HUES6 (cell line): ENCODE measurements around the gene SFRP4.

Source experiments
- H3K27ac ChIP-seq: 2 replicates; pipeline ENCODE4 v1.7.0; 2013; ENCODE audit warnings: low read depth, mild to moderate bottlenecking, low read length, inconsistent platforms
- H3K27me3 ChIP-seq: 2 replicates; pipeline ENCODE4 v1.6.1; 2013; ENCODE audit warnings: low read length; ENCODE audit not compliant: control insufficient read depth, insufficient read depth
- H3K36me3 ChIP-seq: 2 replicates; pipeline ENCODE4 v1.6.1; 2013; ENCODE audit warnings: low read length; ENCODE audit not compliant: control insufficient read depth, insufficient read depth
- H3K4me1 ChIP-seq: 2 replicates; pipeline ENCODE4 v1.6.1; 2013; ENCODE audit warnings: low read length; ENCODE audit not compliant: control insufficient read depth, insufficient read depth
- H3K4me3 ChIP-seq: 2 replicates; pipeline ENCODE4 v1.5.1; 2013; ENCODE audit warnings: low read depth, low read length
- H3K9ac ChIP-seq: one replicate; pipeline ENCODE4 v1.6.1; 2013; ENCODE audit warnings: mild to moderate bottlenecking, low read length
- H3K9me3 ChIP-seq: 2 replicates; pipeline ENCODE4 v1.6.1; 2013; ENCODE audit warnings: low read depth, low read length; ENCODE audit not compliant: control insufficient read depth, insufficient read depth

Gene SFRP4

DNA sequence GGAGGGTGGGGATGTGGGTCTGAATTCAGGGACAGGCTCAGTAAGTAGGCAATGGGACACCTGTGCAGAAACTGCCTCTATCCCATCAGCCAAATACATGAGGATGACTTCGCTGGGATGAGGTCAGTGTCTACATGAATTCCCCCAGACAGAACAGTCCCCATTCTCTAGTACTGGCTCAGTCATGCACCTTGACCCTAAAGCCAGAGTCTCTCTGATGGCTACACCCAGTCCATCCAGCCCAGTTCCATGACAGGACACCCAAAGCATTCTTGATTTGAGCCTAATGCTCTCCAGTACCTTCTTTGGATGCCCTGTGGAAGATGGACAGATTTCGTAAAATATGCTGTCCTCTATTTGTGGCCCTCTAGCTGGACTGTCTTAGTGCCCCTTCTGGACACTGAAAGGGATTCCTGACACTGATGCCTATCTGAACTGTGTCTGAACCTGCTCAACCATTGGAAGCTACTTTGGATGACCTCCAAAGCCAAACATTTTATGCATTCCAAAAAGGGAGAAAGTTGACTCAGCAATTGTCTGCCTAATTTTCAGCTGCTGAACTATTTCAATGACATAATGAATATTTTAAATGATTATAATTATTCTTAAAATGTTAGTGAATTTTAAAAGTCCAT lies 14.6 kb downstream of the SFRP4 start:
- H3K9me3 ChIP-seq: no peaks in the 10 kb centered on the region
- H3K36me3 ChIP-seq: no peaks in the 10 kb centered on the region
- H3K27me3 ChIP-seq: no peaks in the 10 kb centered on the region
- H3K4me3 ChIP-seq: no peak overlapping the region
- H3K4me1 ChIP-seq: peaks cover 3% of the 10 kb centered on the region; the same call in 1 of the 2 replicates
- no peak overlapping the region for H3K9ac ChIP-seq
- no peak overlapping the region for H3K27ac ChIP-seq

DNA sequence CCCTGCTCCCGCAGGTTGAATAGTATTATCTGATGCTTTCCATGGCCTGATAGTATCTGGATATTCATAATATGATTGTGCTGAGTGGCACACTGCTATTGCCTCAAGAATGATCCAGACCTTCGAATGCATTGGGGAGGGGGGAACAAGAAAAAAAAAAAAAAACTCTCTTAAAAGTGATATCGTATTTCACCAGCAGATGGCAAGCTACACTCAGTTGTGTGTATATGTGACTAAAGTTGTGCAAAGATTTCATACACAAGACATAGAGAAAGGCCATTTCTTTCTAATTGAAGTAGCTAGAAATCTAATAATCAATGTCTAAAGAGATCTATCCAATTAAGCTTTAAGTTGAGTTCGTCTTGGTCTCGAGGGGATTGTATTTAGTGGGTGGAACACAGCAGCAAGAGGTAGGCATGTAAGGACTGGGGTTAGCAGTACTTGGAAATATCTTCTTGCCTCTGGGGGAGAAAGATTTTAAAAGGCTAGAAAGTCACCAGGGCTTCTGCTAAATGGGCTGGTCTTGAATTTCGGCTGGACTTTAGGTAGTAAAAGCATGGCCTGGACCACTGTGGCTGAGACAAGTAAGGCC lies 15.3 kb downstream of the SFRP4 start:
- H3K4me1 ChIP-seq: peaks cover 3% of the 10 kb centered on the region; the same call in 1 of the 2 replicates
- H3K27me3 ChIP-seq: no peaks in the 10 kb centered on the region
- H3K9ac ChIP-seq: no peak overlapping the region
- H3K36me3 ChIP-seq: no peaks in the 10 kb centered on the region
- H3K27ac ChIP-seq: no peak overlapping the region
- no peak overlapping the region for H3K4me3 ChIP-seq
- H3K9me3 ChIP-seq: no peaks in the 10 kb centered on the region

DNA sequence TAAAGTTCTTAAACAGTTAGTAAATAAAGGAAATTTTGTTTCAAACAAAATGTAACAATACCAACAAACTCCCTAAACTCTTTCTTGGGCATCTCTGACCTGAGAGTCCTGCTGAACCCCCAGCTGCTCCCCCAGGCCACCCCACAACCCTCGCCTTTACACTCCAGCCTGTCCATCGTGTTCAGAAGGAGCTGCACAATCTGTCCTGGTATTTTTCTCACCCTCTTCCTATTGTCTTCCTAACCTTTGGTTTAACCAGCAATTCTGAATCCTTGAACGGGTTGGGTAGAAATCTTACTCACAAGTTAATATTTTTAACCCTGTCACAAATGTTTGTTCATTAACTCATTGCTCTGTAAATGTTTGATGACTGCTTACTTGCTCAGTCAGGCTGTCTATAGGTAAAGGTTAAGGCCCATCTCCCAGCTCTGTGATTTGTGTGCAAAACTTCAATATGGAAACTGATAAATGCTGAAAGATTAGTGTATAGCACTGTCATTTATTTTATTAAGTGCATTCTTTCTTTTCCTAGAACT lies 16.8 kb downstream of the SFRP4 start:
- Histone ChIP-seq H3K9me3 (no peaks in the 10 kb centered on the region), H3K27ac (no peak overlapping the region), H3K27me3 (no peaks in the 10 kb centered on the region), H3K9ac (no peak overlapping the region), H3K4me1 (peaks cover 3% of the 10 kb centered on the region; the same call in 1 of the 2 replicates), H3K36me3 (no peaks in the 10 kb centered on the region), H3K4me3 (no peak overlapping the region)

DNA sequence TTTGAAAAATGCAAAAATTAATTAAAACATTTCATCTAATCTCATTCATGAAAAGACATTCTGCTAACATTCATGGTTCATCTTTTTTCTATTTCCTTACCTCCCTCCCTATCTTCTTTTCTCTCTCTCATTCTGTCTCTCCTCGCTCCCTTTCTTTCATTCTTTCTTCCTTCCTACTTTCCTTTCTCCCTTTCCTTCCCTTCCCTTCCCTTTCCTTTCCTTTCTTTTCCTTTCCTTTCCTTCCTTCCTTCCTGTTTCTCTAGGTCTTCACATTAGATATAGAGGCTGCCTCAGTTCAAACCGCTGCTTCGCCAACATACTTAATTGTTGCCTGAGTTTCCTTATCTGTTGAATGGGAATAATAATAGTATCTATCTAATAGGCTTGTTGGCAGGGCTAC lies 21.9 kb downstream of the SFRP4 start:
- no peaks in the 10 kb centered on the region for H3K36me3 ChIP-seq
- no peaks in the 10 kb centered on the region for H3K27me3 ChIP-seq
- no peaks in the 10 kb centered on the region for H3K4me1 ChIP-seq
- no peak overlapping the region for H3K9ac ChIP-seq
- no peak overlapping the region for H3K27ac ChIP-seq
- no peaks in the 10 kb centered on the region for H3K9me3 ChIP-seq
- no peak overlapping the region for H3K4me3 ChIP-seq

DNA sequence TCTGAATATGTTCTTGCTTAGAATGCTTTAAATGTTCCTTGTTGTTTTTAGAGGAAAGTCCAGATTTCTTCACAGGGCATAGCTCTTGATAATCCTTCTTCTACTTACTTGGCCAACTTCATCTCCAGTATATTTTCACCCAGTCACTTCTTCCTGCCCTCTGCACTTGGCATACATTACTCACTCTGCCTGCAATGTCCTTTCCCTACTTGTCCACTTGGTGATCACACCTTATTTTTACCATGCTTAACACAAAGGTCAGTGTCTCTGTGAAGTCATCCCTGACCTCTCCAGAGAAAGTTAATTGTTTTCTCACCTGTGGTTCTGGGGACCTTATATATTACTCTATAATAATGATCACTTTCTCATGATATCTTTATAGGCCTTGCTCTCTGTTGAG lies 23.3 kb downstream of the SFRP4 start:
- Histone ChIP-seq H3K27me3 (no peaks in the 10 kb centered on the region), H3K4me1 (no peaks in the 10 kb centered on the region), H3K9me3 (no peaks in the 10 kb centered on the region), H3K4me3 (no peak overlapping the region), H3K36me3 (no peaks in the 10 kb centered on the region), H3K9ac (no peak overlapping the region), H3K27ac (no peak overlapping the region)

DNA sequence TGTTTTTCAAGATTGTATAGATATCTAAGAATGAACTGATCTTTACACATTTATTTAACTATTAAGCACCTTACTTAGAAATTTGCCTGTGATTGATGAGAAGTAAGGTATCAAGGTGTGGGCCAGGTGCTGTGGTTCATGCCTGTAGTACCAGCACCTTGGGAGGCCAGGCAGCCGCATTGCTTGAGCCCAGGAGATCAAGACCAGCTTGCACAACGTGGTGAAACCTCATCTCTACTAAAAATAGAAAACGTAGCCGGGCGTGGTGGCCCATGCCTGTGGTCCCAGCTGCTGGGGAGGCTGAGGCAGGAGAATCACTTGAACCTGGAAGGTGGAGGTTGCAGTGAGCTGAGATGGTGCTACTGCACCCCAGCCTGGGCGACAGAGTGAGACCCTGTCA lies 34.5 kb downstream of the SFRP4 start:
- no peak overlapping the region for H3K9ac ChIP-seq
- H3K27me3 ChIP-seq: no peaks in the 10 kb centered on the region
- no peak overlapping the region for H3K4me3 ChIP-seq
- H3K4me1 ChIP-seq: no peaks in the 10 kb centered on the region
- H3K9me3 ChIP-seq: no peaks in the 10 kb centered on the region
- H3K36me3 ChIP-seq: no peaks in the 10 kb centered on the region
- no peak overlapping the region for H3K27ac ChIP-seq
